H1 (cell line): ENCODE data around the gene C3orf49. TPM values are rescaled to one million over a fixed set of nuclear protein-coding genes. Genes with fewer than 3 reads are reported as not detected.

Experiments used
- BCL11A ChIP-seq, 2 experiments: IDR thresholded peaks; one replicate each; pipeline ENCODE4 v1.6.1; 2011; ENCODE audit warnings: low read depth in 2 of 2, low read length in 2 of 2, mild to moderate bottlenecking in 2 of 2
- CBX8 ChIP-seq: fragments of 300-800, 300-1000 bp; sonication (generic); IDR thresholded peaks from 2 replicates; pipeline ENCODE4 v1.7.1; 2016; ENCODE audit warnings: low read depth, low read length, borderline replicate concordance
- CEBPB ChIP-seq: IDR thresholded peaks from 2 replicates; pipeline ENCODE4 v1.6.1; 2012; ENCODE audit warnings: low read depth, low read length
- CHD7 ChIP-seq: fragments of 300-600 bp; sonication (generic); IDR thresholded peaks from 2 replicates; pipeline ENCODE4 v1.7.1; 2012; ENCODE audit warnings: low read length, moderate library complexity, mild to moderate bottlenecking, inconsistent platforms; ENCODE audit not compliant: insufficient replicate concordance
- CREB1 ChIP-seq: IDR thresholded peaks from 2 replicates; pipeline ENCODE4 v1.6.1; 2012; ENCODE audit warnings: inconsistent platforms
- SIN3A ChIP-seq, 2 experiments: IDR thresholded peaks in 1 of 2; conservative IDR thresholded peaks in 1 of 2; 2 replicates each; pipeline ENCODE4 v1.6.1; 2011 to 2012; ENCODE audit warnings: low read length in 2 of 2, improper control_type of control experiment in 1 of 2, low read depth in 1 of 2, mild to moderate bottlenecking in 1 of 2
- YY1 ChIP-seq: IDR thresholded peaks from 2 replicates; pipeline ENCODE4 v1.6.1; 2011; ENCODE audit warnings: low read depth, mild to moderate bottlenecking, low read length
- polyA plus RNA-seq, 7 experiments: library from polyadenylated mRNA; depleted of rRNA in 3 of 7; stranded (reverse) in 5 of 7; unstranded in 2 of 7; fragments of >200 nt in 5 of 7; fragments of 200-250 nt in 2 of 7; gene quantifications; 1 replicate in 5 of 7; 2 replicates in 1 of 7; 4 replicates in 1 of 7; pipeline versions ENCODE4 v1.2.1 to v1.2.3, GENCODE V29; 2011 to 2013; ENCODE audit warnings: missing spikeins in 2 of 7, mixed read lengths in 2 of 7
- total RNA-seq: library from RNA; stranded (reverse); fragmentation: NEBNext Ultra II Directional; extraction: Animal tissue kit (Norgen Biotek cat#: 25700); gene quantifications from 2 replicates; pipeline ENCODE4 v1.2.1, GENCODE V29; 2021

C3orf49 gene
- total and polyA plus RNA-seq, 2 of the 8 experiments (the other 6 are each of a cell fraction or from before 2014, with no cell fraction given) = not detected

- TF ChIP-seq CHD7 (no peak), CEBPB (peak; percentile 44; the same call in 1 of the 2 replicates), YY1 (no peak), CBX8 (no peak), CREB1 (no peak), SIN3A (conservative IDR thresholded peaks at IDR 0.05 in 1 of 2, IDR thresholded peaks at IDR 0.05 in 1 of 2; ENCODE audit: low read depth in 1 of 2, low read length in 2 of 2) (no peak), BCL11A (IDR thresholded peaks at IDR 0.05; ENCODE audit: low read depth in 2 of 2, low read length in 2 of 2) (no peak)
- TF ChIP-seq, all 59 proteins: peak for 2
Measured at GRCh38 chr3:63855333-63855940, 36.3 kb downstream of the C3orf49 start (continued).
